Esophagus squamous epithelium (tissue), 5 donors: ENCODE measurements around the gene TBXA2R. TPM values are rescaled to one million over a fixed set of nuclear protein-coding genes. Genes with fewer than 3 reads are reported as not detected.

ENCODE experiments used
- DNase-seq: peaks from one replicate; lab custom pipeline; 2025; lab: John Stamatoyannopoulos, UW
- H3K27ac ChIP-seq, 4 donors: fragments of 200-600 bp; sonication (generic); one replicate each; pipeline ENCODE4 v1.5.1; 2016 to 2019; ENCODE audit warnings: mild to moderate bottlenecking in 1 of 4
- H3K27me3 ChIP-seq, 4 donors: fragments of 200-600 bp; sonication (generic); 1 replicate in 3 of 4; 2 replicates in 1 of 4; pipeline versions ENCODE4 v1.5.1 to v1.6.0; 2017 to 2021; ENCODE audit warnings: antibody characterized with exemption in 1 of 4
- H3K36me3 ChIP-seq, 3 donors: fragments of 200-600 bp; sonication (generic); one replicate each; pipeline ENCODE4 v1.5.1; 2016 to 2019
- H3K4me1 ChIP-seq, 3 donors: fragments of 200-600 bp; sonication (generic); one replicate each; pipeline ENCODE4 v1.5.1; 2017 to 2019
- H3K4me3 ChIP-seq, 4 donors: fragments of 200-600 bp; sonication (generic); 1 replicate in 3 of 4; 2 replicates in 1 of 4; pipeline ENCODE4 v1.5.1; 2016 to 2019; ENCODE audit warnings: mild to moderate bottlenecking in 2 of 4, moderate library complexity in 1 of 4
- H3K9me3 ChIP-seq, 3 donors: fragments of 200-600 bp; sonication (generic); one replicate each; pipeline ENCODE4 v1.5.1; 2016 to 2019
- CTCF ChIP-seq, 6 experiments: fragments of 450-650 bp in 4 of 6; fragments of 200-600 bp in 2 of 6; sonication (generic) in 2 of 6; IDR thresholded peaks; one replicate each; pipeline ENCODE4 v1.5.1; 2016 to 2019; ENCODE audit warnings: antibody characterized with exemption in 6 of 6, mild to moderate bottlenecking in 4 of 6, moderate library complexity in 4 of 6
- POLR2A ChIP-seq, 4 donors: fragments of 450-650 bp; IDR thresholded peaks; one replicate each; pipeline ENCODE4 v1.6.1; 2017; ENCODE audit warnings: antibody characterized with exemption in 4 of 4, mild to moderate bottlenecking in 4 of 4, moderate library complexity in 3 of 4
- WGBS, 2 donors: methylation state at CpG; one replicate each; pipeline ENCODE4 v1.1.5; 2018; 5-methylcytosine and 5-hydroxymethylcytosine counted together
- intact Hi-C: fragments of 100-400 bp; cut with DNase I; formaldehyde crosslinking; loops from one replicate; pipeline ENCODE4 v1.15.0; 2022
- total RNA-seq, 4 donors: library from RNA; depleted of rRNA; stranded (reverse); fragments of >200 nt; gene quantifications; one replicate each; pipeline ENCODE4 v1.1.0, GENCODE V29; 2016
- donor health status: DM: yes; HTN: yes; CAD: no.

The TBXA2R gene
- total RNA-seq, 4 donors from 2014 or later = 0.23 to 1.3 (median 0.45) TPM

GRCh38 chr19:3609779-3610719 is 3.4 kb upstream of the TBXA2R start:
- H3K4me3 ChIP-seq = no peak overlapping the region
- TF ChIP-seq POLR2A (IDR thresholded peaks at IDR 0.05) (no peak), CTCF (IDR thresholded peaks at IDR 0.05) (no peak)
- peaks cover 0 to 76% (median 36%) of the 10 kb centered on the region in 3 donors for H3K4me1 ChIP-seq
- 57 to 74% methylated on average over 10 to 14 of the region's 24 CpGs for WGBS, 2 donors
- H3K36me3 ChIP-seq = peaks cover 8 to 52% (median 16%) of the 10 kb centered on the region in 3 donors
- peaks cover 0 to 20% (median 0%) of the 10 kb centered on the region in 4 donors for H3K27me3 ChIP-seq
- H3K27ac ChIP-seq = peak overlapping the region in 3 of 4 donors; percentile 73 to 89 (median 88)
- H3K9me3 ChIP-seq = no peaks in the 10 kb centered on the region
- DNase-seq = no peak
- intact Hi-C loops = no loop called here

GRCh38 chr19:3608750-3609322 is 2.2 kb upstream of the TBXA2R start:
- Histone ChIP-seq H3K27me3 (peaks cover 0 to 28% (median 0%) of the 10 kb centered on the region in 4 donors), H3K4me3 (no peak overlapping the region), H3K9me3 (no peaks in the 10 kb centered on the region), H3K27ac (peak overlapping the region; percentile 25 to 89 (median 80)), H3K36me3 (peaks cover 8 to 40% (median 16%) of the 10 kb centered on the region in 3 donors), H3K4me1 (peaks cover 0 to 80% (median 37%) of the 10 kb centered on the region in 3 donors)
- 0 to 36% methylated on average over 2 to 5 of the region's 21 CpGs for WGBS, 2 donors
- no peak for TF ChIP-seq POLR2A (IDR thresholded peaks at IDR 0.05)
- no peak for TF ChIP-seq CTCF (IDR thresholded peaks at IDR 0.05)
- intact Hi-C loops = no loop called here
- DNase-seq = no peak

- no peak for DNase-seq
- H3K27me3 ChIP-seq = peaks cover 0 to 34% (median 0%) of the 10 kb centered on the region in 4 donors
- 61 to 68% methylated on average over 3 of the region's 3 CpGs for WGBS, 2 donors
- peaks cover 0 to 80% (median 36%) of the 10 kb centered on the region in 3 donors for H3K4me1 ChIP-seq
- H3K9me3 ChIP-seq = no peaks in the 10 kb centered on the region
- TF ChIP-seq CTCF (IDR thresholded peaks at IDR 0.05) (no peak), POLR2A (IDR thresholded peaks at IDR 0.05) (no peak)
- H3K4me3 ChIP-seq = no peak overlapping the region
- H3K36me3 ChIP-seq = peaks cover 8 to 33% (median 16%) of the 10 kb centered on the region in 3 donors
- intact Hi-C loops = no loop called here
- H3K27ac ChIP-seq = peak overlapping the region; percentile 25 to 89 (median 80)
Observed at GRCh38 chr19:3608079-3608641, 1.5 kb upstream of the TBXA2R start.

- H3K4me1 ChIP-seq = peaks cover 0 to 77% (median 36%) of the 10 kb centered on the region in 3 donors
- peaks cover 8 to 26% (median 13%) of the 10 kb centered on the region in 3 donors for H3K36me3 ChIP-seq
- peak overlapping the region; percentile 23 to 73 (median 52) for H3K4me3 ChIP-seq
- TF ChIP-seq CTCF (IDR thresholded peaks at IDR 0.05) = no peak
- TF ChIP-seq POLR2A (IDR thresholded peaks at IDR 0.05) = no peak
- intact Hi-C loops = no loop called here
- DNase-seq = no peak
- H3K27me3 ChIP-seq = peaks cover 0 to 35% (median 0%) of the 10 kb centered on the region in 4 donors
- 24 to 43% methylated on average over 14 to 17 of the region's 22 CpGs for WGBS, 2 donors
- peak overlapping the region; percentile 67 to 89 (median 80) for H3K27ac ChIP-seq
- no peaks in the 10 kb centered on the region for H3K9me3 ChIP-seq
Observed at GRCh38 chr19:3607303-3608078, 816 bp upstream of the TBXA2R start.
